AG04450 (cell line): ENCODE results near the gene OR52E1. TPM values are rescaled to one million over a fixed set of nuclear protein-coding genes. Genes with fewer than 3 reads are reported as not detected.

Source experiments
- CTCF ChIA-PET: fragments of 300-600, 350-600 bp; formaldehyde crosslinking; extraction: SDS; loops from one replicate; lab custom pipeline; 2022; ENCODE audit warnings: antibody characterized with exemption, inconsistent platforms; lab: Charles Lee
- POLR2A ChIA-PET: fragments of 350-600 bp; formaldehyde crosslinking; extraction: SDS; loops from one replicate; lab custom pipeline; 2021; ENCODE audit warnings: antibody characterized with exemption, inconsistent platforms; lab: Yijun Ruan, JAX
- DNase-seq: peaks from one replicate; pipeline ENCODE4 v3.0.0-alpha.2; 2011; ENCODE audit warnings: low read depth, low spot score
- H3K27ac ChIP-seq: one replicate; pipeline ENCODE4 v1.5.1; 2012; ENCODE audit warnings: low read depth, low read length, control low read depth
- H3K27me3 ChIP-seq: one replicate; pipeline ENCODE4 v1.6.0; 2012; ENCODE audit warnings: low read length; ENCODE audit not compliant: control insufficient read depth, insufficient read depth
- H3K4me3 ChIP-seq: 2 replicates; pipeline ENCODE4 v1.5.1; 2011; ENCODE audit warnings: mild to moderate bottlenecking, low read depth, low read length, control low read depth
- H3K9me3 ChIP-seq: 2 replicates; pipeline ENCODE4 v1.5.1; 2012; ENCODE audit warnings: low read length; ENCODE audit not compliant: control insufficient read depth, insufficient read depth
- CTCF ChIP-seq: IDR thresholded peaks from 2 replicates; pipeline ENCODE4 v1.5.1; 2011; ENCODE audit warnings: low read depth, low read length, control low read depth, inconsistent platforms
- polyA plus RNA-seq: library from polyadenylated mRNA; depleted of rRNA; stranded (reverse); fragments of >200 nt; gene quantifications from 2 replicates; pipeline ENCODE4 v1.2.3, GENCODE V29; 2011

Gene OR52E1
- polyA plus RNA-seq, 1 experiment, result not detected

DNA sequence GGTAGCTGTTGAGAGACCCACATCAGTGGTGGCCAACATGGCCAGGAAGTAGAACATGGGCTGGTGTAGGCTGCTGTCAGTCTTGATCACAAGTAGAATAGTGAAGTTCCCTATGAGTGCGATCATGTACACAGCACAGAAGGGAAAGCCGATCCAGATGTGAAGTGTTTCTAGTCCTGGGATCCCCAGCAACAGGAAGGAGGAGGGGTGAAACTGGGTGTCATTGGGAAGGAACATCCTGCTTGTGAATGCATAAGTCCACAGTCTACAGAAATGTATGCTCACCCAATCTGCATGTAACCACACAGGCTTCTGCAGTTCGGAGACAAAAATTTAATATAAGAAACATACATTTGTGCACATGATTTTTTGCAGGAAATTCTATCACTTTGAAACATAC lies 10.0 kb upstream of the OR52E1 start, which contains the start of gene OR52E2:
TSS of gene OR52E2 (minus strand) at position 237 of the 400 bp plus-strand sequence. CDS start at position 237, 0 bp downstream.
- H3K27ac ChIP-seq, result no peak within 1 kb of the TSS
- no peak within 1 kb of the TSS for H3K4me3 ChIP-seq
- no peaks in the 10 kb centered on the region for H3K27me3 ChIP-seq
- ChIA-PET CTCF (no interaction called here), POLR2A (no interaction called here)
- no peak for DNase-seq
- no peak for TF ChIP-seq CTCF
- no peaks in the 10 kb centered on the region for H3K9me3 ChIP-seq

DNA sequence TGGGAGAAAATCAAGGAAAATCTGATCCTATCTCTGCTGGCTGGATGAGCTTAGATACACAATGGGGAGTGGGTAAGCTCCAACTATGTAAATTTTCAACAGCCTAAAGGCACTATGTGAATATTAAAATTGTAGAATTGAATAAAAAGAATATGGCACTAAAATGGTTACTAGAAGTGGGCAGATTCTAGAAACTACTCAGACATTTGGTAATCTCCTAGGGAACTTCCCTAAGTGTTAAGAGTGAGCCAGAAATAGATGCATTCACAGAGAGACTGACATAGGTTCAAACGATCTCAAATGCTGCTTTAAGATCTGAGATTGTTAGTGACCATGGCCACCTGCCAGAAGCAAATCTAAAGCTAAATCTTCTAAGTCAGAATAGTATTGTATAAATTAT lies 4.3 kb upstream of the OR52E1 start:
- CTCF ChIA-PET, result no interaction called here
- Histone ChIP-seq H3K27me3 (no peaks in the 10 kb centered on the region), H3K9me3 (no peaks in the 10 kb centered on the region), H3K4me3 (no peak overlapping the region), H3K27ac (no peak overlapping the region)
- no peak for TF ChIP-seq CTCF
- POLR2A ChIA-PET, result no interaction called here
- DNase-seq, result no peak

DNA sequence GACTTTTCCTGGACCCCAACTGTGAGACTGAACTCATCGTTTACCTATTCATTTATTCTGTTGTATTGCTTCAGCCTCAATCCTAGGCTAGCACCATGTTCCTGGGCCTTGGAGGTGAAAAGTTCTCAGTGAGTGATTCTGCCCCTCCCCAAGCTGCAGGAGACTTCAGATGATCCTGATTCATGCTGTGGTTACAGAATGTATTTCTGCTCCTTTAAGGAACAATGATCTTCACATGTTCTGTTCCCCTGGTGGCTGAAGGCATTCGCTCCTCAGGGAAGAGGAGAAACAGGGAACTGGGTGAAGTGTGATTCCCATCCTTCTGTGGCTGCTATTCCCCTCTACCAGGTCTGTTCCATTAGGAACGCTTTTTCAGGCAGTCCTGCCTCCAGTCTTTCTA lies 2.4 kb downstream of the OR52E1 start:
- Histone ChIP-seq H3K27ac (no peak overlapping the region), H3K27me3 (no peaks in the 10 kb centered on the region), H3K4me3 (no peak overlapping the region), H3K9me3 (no peaks in the 10 kb centered on the region)
- TF ChIP-seq CTCF, result no peak
- POLR2A ChIA-PET, result no interaction called here
- DNase-seq, result no peak
- CTCF ChIA-PET, result no interaction called here

- ChIA-PET POLR2A (no interaction called here), CTCF (interaction anchor here (1.1 kb wide), 1 partner anchor 395 kb away, joined by 3 read pairs; no protein-coding TSS in a partner anchor)
- Histone ChIP-seq H3K27me3 (no peaks in the 10 kb centered on the region), H3K9me3 (no peaks in the 10 kb centered on the region), H3K27ac (no peak overlapping the region), H3K4me3 (no peak overlapping the region)
- no peak for DNase-seq
- TF ChIP-seq CTCF, result no peak
These were observed 12.0 kb downstream of the OR52E1 start for GRCh38 chr11:5081405-5081804.

DNA sequence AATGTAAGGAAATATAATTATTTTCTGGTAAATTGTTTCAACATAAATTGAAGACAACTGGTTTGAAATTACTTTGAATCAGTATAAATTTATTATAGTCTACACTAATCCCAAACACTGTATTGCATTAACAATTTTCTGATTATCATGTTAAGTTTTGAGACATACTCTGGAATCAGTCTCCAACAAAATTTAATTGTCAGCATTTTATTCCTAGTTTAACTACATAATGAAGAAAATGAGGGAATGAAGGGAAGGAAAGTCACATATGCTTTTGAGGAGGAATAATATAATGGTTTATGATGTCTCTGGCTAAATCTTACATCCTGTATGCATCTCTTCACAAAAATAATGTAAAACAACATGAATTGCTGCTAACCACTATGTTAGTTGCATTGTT lies 14.2 kb downstream of the OR52E1 start:
- H3K27ac ChIP-seq, result no peak overlapping the region
- no peak for TF ChIP-seq CTCF
- POLR2A ChIA-PET, result no interaction called here
- H3K4me3 ChIP-seq, result no peak overlapping the region
- H3K9me3 ChIP-seq, result no peaks in the 10 kb centered on the region
- CTCF ChIA-PET, result no interaction called here
- H3K27me3 ChIP-seq, result no peaks in the 10 kb centered on the region
- DNase-seq, result no peak
